Astrocyte (in vitro differentiated cells and primary cell): ENCODE measurements around the gene CGB1. TPM values are rescaled to one million over a fixed set of nuclear protein-coding genes. Genes with fewer than 3 reads are reported as not detected.
"Not testable (repeated sequence)": the region's sequence is repeated elsewhere in the genome, so short reads cannot be mapped to it uniquely, and the experiment has no call there.

Source experiments
- DNase-seq: peaks from one replicate; pipeline ENCODE4 v3.0.0-alpha.2; 2010; ENCODE audit warnings: low read depth
- FAIRE-seq: peaks from 2 replicates; lab custom pipeline; 2011; peaks lifted over from hg19 to GRCh38; lab: Jason Lieb, UNC
- H2AFZ ChIP-seq: 2 replicates; pipeline ENCODE4 v1.6.0; 2012; ENCODE audit warnings: low read depth, low read length, inconsistent platforms
- H3K27ac ChIP-seq: 2 replicates; pipeline ENCODE4 v1.5.1; 2011; ENCODE audit warnings: low read depth, low read length, inconsistent platforms
- H3K27me3 ChIP-seq: 2 replicates; pipeline ENCODE4 v1.6.0; 2011; ENCODE audit warnings: low read length, inconsistent platforms; ENCODE audit not compliant: insufficient read depth
- H3K36me3 ChIP-seq: 2 replicates; pipeline ENCODE4 v1.5.1; 2011; ENCODE audit warnings: low read length, inconsistent platforms; ENCODE audit not compliant: insufficient read depth
- H3K4me1 ChIP-seq: 2 replicates; pipeline ENCODE4 v1.5.1; 2011; ENCODE audit warnings: low read length, inconsistent platforms; ENCODE audit not compliant: insufficient read depth
- H3K4me2 ChIP-seq: 2 replicates; pipeline ENCODE4 v1.6.0; 2012; ENCODE audit warnings: low read length, inconsistent platforms
- H3K4me3 ChIP-seq: 2 replicates; pipeline ENCODE4 v1.5.1; 2011; ENCODE audit warnings: low read depth, mild to moderate bottlenecking, low read length, inconsistent platforms; ENCODE audit not compliant: insufficient read depth
- H3K79me2 ChIP-seq: 2 replicates; pipeline ENCODE4 v1.6.0; 2012; ENCODE audit warnings: mild to moderate bottlenecking, low read length, inconsistent platforms; ENCODE audit not compliant: insufficient read depth
- H3K9ac ChIP-seq: 2 replicates; pipeline ENCODE4 v1.6.0; 2012; ENCODE audit warnings: mild to moderate bottlenecking, low read length, inconsistent platforms
- H3K9me3 ChIP-seq: 2 replicates; pipeline ENCODE4 v1.5.1; 2012; ENCODE audit warnings: low read depth, mild to moderate bottlenecking, low read length, inconsistent platforms; ENCODE audit not compliant: insufficient read depth
- H4K20me1 ChIP-seq: 2 replicates; pipeline ENCODE4 v1.6.0; 2012; ENCODE audit warnings: low read length, inconsistent platforms; ENCODE audit not compliant: insufficient read depth
- H3K27ac Mint-ChIP-seq: one replicate; pipeline ENCODE4 v1.8.0; 2021; ENCODE audit warnings: mild to moderate bottlenecking, mixed read lengths; ENCODE audit not compliant: unreplicated experiment
- H3K27me3 Mint-ChIP-seq: one replicate; pipeline ENCODE4 v1.8.0; 2021; ENCODE audit warnings: low read depth, mixed read lengths; ENCODE audit not compliant: unreplicated experiment
- H3K36me3 Mint-ChIP-seq: one replicate; pipeline ENCODE4 v1.8.0; 2021; ENCODE audit warnings: low read depth, mixed read lengths; ENCODE audit not compliant: unreplicated experiment
- H3K4me1 Mint-ChIP-seq: one replicate; pipeline ENCODE4 v1.8.0; 2021; ENCODE audit warnings: low read depth, mixed read lengths; ENCODE audit not compliant: unreplicated experiment
- H3K4me3 Mint-ChIP-seq: one replicate; pipeline ENCODE4 v1.8.0; 2021; ENCODE audit warnings: mild to moderate bottlenecking, moderate library complexity, mixed read lengths; ENCODE audit not compliant: unreplicated experiment
- H3K9me3 Mint-ChIP-seq: one replicate; pipeline ENCODE4 v1.8.0; 2021; ENCODE audit warnings: mild to moderate bottlenecking, mixed read lengths; ENCODE audit not compliant: unreplicated experiment
- total RNA-seq: library from RNA; stranded (reverse); gene quantifications from 2 replicates; pipeline ENCODE4 v1.2.1, GENCODE V29; 2021
- TF ChIP-seq, protein P1 (sequence below): IDR thresholded peaks from 2 replicates; pipeline ENCODE4 v1.5.1; 2011; ENCODE audit warnings: low read depth, mild to moderate bottlenecking, inconsistent platforms, low read length, moderate library complexity; ENCODE audit not compliant: insufficient read depth

The CGB1 gene
- total RNA-seq, 1 donor from 2014 or later: 2.3 TPM

DNA sequence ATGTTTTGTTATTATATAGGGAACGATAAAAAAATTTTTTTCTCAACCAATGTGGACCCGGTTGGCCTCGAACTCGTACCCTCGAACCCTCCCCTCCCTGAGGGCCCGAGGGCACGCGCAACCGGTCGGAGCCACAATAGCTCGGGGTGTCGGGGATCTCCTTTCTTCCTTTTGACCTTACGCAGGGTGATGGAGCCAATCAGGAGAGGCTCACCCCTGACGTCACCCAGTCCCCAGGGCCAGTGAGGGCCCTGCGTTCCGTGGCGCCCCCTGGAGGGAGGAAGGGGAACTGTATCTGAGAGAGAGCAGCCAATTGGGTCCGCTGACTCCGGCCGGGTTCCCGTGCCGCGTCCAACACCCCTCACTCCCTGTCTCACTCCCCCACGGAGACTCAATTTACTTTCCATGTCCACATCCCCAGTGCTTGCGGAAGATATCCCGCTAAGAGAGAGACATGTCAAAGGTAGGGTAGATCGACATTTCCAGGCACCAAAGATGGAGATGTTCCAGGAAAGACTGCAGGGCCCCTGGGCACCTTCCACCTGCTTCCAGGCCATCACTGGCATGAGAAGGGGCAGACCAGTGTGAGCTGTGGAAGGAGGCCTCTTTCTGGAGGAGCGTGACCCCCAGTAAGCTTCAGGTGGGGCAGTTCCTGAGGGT, 4.9 kb downstream of the CGB1 start, which contains the start of gene CGB2:
TSS of gene CGB2 (plus strand) at position 249 of the 660 bp plus-strand sequence. CDS start at position 455, 206 bp downstream.
- not testable (repeated sequence) for H2AFZ ChIP-seq, FAIRE-seq, H4K20me1 ChIP-seq, H3K4me1 ChIP-seq, H3K4me1 Mint-ChIP-seq, H3K36me3 Mint-ChIP-seq, H3K79me2 ChIP-seq, H3K36me3 ChIP-seq, H3K4me3 Mint-ChIP-seq, DNase-seq, H3K27ac ChIP-seq, H3K4me2 ChIP-seq, H3K4me3 ChIP-seq, H3K9ac ChIP-seq, H3K9me3 Mint-ChIP-seq, H3K27me3 Mint-ChIP-seq, H3K9me3 ChIP-seq, H3K27me3 ChIP-seq
- H3K27ac Mint-ChIP-seq: peak within 1 kb of the TSS; percentile 26
- TF ChIP-seq, protein P1, sequence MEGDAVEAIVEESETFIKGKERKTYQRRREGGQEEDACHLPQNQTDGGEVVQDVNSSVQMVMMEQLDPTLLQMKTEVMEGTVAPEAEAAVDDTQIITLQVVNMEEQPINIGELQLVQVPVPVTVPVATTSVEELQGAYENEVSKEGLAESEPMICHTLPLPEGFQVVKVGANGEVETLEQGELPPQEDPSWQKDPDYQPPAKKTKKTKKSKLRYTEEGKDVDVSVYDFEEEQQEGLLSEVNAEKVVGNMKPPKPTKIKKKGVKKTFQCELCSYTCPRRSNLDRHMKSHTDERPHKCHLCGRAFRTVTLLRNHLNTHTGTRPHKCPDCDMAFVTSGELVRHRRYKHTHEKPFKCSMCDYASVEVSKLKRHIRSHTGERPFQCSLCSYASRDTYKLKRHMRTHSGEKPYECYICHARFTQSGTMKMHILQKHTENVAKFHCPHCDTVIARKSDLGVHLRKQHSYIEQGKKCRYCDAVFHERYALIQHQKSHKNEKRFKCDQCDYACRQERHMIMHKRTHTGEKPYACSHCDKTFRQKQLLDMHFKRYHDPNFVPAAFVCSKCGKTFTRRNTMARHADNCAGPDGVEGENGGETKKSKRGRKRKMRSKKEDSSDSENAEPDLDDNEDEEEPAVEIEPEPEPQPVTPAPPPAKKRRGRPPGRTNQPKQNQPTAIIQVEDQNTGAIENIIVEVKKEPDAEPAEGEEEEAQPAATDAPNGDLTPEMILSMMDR: peak; percentile 29

DNA sequence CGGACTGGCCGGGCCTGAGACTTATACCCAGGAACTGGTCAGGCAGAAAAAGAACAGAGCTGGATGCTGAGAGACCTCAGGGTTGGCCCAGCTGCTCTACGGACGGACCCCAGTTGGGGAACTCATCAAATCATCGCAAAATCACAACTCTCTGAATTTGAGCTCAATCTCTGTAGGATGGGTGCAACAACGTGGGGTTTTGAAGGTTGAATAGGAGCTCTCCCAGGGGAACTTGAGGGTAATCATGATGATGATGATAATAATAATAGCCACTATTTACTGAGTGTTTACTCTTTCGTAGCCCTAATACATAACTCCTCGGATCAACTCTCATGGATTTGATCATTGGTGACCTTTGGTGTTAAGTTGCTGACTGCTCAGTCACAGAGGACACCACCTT, 6.4 kb downstream of the CGB1 start:
- H3K4me3 ChIP-seq, H4K20me1 ChIP-seq, H3K9me3 ChIP-seq, H3K4me1 ChIP-seq, H3K4me3 Mint-ChIP-seq, H3K9ac ChIP-seq, H3K27ac ChIP-seq, H3K27me3 Mint-ChIP-seq, H3K4me2 ChIP-seq, H3K36me3 Mint-ChIP-seq, DNase-seq, FAIRE-seq, H2AFZ ChIP-seq, H3K9me3 Mint-ChIP-seq, H3K27me3 ChIP-seq, H3K36me3 ChIP-seq, H3K79me2 ChIP-seq: not testable (repeated sequence)
- peaks cover 13% of the 10 kb centered on the region for H3K4me1 Mint-ChIP-seq
- peak overlapping the region; percentile 98 for H3K27ac Mint-ChIP-seq

DNA sequence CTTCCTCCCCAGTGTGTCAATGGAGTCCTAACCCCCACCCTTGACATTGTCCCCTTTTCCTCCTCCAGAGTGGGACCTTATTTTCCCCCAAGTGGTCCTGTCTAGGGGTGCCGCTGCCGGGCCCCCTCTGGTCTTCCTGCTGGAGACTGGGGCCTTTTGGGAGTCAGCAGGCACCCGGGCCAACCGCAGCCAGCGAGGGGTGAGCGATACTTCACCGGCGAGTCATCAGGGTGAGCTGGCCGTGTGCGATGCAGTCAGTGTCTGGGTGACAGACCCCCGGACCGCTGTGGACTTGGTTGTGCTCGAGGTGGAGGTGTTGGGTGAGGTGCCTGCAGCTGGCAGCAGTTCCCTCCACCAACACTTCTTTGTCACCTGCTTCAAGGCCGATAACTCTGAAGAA, 6.9 kb downstream of the CGB1 start:
- H3K4me1 ChIP-seq, H3K27me3 ChIP-seq, H3K9ac ChIP-seq, H3K27me3 Mint-ChIP-seq, H3K9me3 ChIP-seq, FAIRE-seq, H3K36me3 Mint-ChIP-seq, H3K36me3 ChIP-seq, H3K79me2 ChIP-seq, H3K4me3 ChIP-seq, H4K20me1 ChIP-seq, H2AFZ ChIP-seq, H3K9me3 Mint-ChIP-seq: not testable (repeated sequence)
- peak; percentile 40 for DNase-seq
- Mint-ChIP-seq H3K27ac (peak overlapping the region; percentile 98), H3K4me1 (peaks cover 15% of the 10 kb centered on the region), H3K4me3 (peak overlapping the region; percentile 57)
- peak overlapping the region; percentile 58 for H3K27ac ChIP-seq
- peak overlapping the region; percentile 39 for H3K4me2 ChIP-seq

DNA sequence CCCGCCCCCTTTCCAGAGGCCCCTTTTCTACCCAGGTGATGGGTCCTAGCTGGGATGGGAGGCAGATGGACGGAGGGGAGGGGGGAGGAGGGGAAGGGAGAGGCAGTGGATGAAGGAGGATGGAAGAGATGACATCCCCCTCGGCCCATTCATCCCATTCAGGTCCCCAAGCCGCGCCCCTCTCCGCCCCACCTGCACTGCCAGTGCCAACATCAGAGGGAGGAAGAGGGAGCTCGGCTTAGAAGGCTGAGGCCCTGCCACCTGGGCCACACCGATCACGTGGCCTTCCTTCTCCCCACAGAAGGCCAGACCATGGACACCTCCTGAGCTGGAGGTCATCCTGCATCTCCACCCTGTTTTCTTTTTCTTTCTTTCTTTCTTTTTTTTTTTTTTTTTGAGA, 8.0 kb downstream of the CGB1 start:
- not testable (repeated sequence) for DNase-seq, H3K4me2 ChIP-seq, FAIRE-seq, H3K9me3 Mint-ChIP-seq, H3K9me3 ChIP-seq, H3K79me2 ChIP-seq, H3K27ac ChIP-seq, H4K20me1 ChIP-seq, H3K36me3 ChIP-seq, H3K4me3 ChIP-seq, H3K27me3 ChIP-seq, H3K4me3 Mint-ChIP-seq, H2AFZ ChIP-seq, H3K4me1 ChIP-seq, H3K27me3 Mint-ChIP-seq, H3K9ac ChIP-seq, H3K36me3 Mint-ChIP-seq
- Mint-ChIP-seq H3K27ac (peak overlapping the region; percentile 98), H3K4me1 (peaks cover 15% of the 10 kb centered on the region)

DNA sequence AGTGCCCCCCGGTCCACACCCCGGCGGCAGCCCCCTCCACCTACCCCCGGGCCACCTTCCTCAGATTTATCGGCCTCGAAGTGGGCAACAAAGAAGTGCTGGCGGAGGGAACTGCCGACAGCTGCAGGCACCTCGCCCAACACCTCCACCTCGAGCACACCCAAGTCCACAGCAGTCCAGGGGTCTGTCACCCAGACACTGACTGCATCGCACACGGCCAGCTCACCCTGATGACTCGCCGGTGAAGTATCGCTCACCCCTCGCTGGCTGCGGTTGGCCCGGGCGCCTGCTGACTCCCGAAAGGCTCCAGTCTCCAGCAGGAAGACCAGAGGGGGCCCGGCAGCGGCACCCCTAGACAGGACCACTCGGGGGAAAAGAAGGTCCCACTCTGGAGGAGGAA, 11.1 kb downstream of the CGB1 start:
- H3K27ac ChIP-seq: peak overlapping the region; percentile 33
- peak overlapping the region; percentile 98 for H3K27ac Mint-ChIP-seq
- peak overlapping the region; percentile 54 for H3K4me3 Mint-ChIP-seq
- H4K20me1 ChIP-seq, H3K4me3 ChIP-seq, H3K9ac ChIP-seq, H3K36me3 Mint-ChIP-seq, H3K9me3 ChIP-seq, H3K27me3 ChIP-seq, DNase-seq, H3K27me3 Mint-ChIP-seq, H3K4me1 ChIP-seq, FAIRE-seq, H3K9me3 Mint-ChIP-seq, H3K79me2 ChIP-seq, H3K36me3 ChIP-seq, H2AFZ ChIP-seq: not testable (repeated sequence)
- H3K4me1 Mint-ChIP-seq: peaks cover 25% of the 10 kb centered on the region
- H3K4me2 ChIP-seq: peak overlapping the region; percentile 41
